GM10248 (cell line): ENCODE measurements around the gene EPC2.

Source experiments
- CTCF ChIA-PET: fragments of 300-600 bp; sonication (Branson Sonifier 250); formaldehyde crosslinking; extraction: SDS; loops from one replicate; lab custom pipeline; 2021; ENCODE audit warnings: antibody characterized with exemption; lab: Yijun Ruan, JAX
- POLR2A ChIA-PET: fragments of 350-650 bp; sonication (Branson Sonifier 250); formaldehyde crosslinking; extraction: SDS; loops from one replicate; lab custom pipeline; 2020; ENCODE audit warnings: antibody characterized with exemption; lab: Yijun Ruan, JAX
- DNase-seq: peaks from one replicate; pipeline ENCODE4 v3.0.0; 2012; ENCODE audit errors: extremely low spot score
- TF ChIP-seq, protein P1 (sequence below): IDR thresholded peaks from 2 replicates; pipeline ENCODE4 v1.5.1; 2012; ENCODE audit warnings: mild to moderate bottlenecking, low read depth; ENCODE audit errors: extremely low read depth, missing control alignments, control extremely low read depth

The EPC2 gene

DNA sequence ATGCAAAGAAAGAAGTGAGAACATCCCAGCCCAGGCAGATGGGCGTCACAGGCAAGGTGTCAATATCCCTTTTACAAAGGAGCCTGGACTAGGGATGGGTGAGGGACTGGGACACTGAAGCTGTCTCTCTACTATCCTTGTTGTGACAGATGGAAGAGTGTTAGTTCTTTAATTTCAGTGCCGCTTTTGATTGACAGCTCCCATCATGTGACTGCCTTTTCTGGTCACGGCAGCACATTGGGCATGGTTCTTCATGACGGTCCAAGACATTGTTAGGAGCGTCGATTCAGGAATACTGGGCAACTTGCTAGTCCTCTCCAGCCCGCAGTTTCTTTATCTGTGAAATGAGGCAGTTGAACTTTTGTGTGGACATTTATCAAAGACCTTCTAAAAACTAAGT, 188.1 kb downstream of the EPC2 start:
- CTCF ChIA-PET: interaction anchor here (0.7 to 3.1 kb wide), 3 partner anchors 16 to 38 kb away, joined by 3 to 7 read pairs (median 3); no protein-coding TSS in a partner anchor

More for the DNA sequence above, 188.1 kb downstream of the EPC2 start:
- POLR2A ChIA-PET: no interaction called here
- TF ChIP-seq, protein P1, sequence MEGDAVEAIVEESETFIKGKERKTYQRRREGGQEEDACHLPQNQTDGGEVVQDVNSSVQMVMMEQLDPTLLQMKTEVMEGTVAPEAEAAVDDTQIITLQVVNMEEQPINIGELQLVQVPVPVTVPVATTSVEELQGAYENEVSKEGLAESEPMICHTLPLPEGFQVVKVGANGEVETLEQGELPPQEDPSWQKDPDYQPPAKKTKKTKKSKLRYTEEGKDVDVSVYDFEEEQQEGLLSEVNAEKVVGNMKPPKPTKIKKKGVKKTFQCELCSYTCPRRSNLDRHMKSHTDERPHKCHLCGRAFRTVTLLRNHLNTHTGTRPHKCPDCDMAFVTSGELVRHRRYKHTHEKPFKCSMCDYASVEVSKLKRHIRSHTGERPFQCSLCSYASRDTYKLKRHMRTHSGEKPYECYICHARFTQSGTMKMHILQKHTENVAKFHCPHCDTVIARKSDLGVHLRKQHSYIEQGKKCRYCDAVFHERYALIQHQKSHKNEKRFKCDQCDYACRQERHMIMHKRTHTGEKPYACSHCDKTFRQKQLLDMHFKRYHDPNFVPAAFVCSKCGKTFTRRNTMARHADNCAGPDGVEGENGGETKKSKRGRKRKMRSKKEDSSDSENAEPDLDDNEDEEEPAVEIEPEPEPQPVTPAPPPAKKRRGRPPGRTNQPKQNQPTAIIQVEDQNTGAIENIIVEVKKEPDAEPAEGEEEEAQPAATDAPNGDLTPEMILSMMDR: no peak
- DNase-seq: no peak
